ENCODE results near the gene TMBIM1.

TMBIM1 gene

GRCh38 chr2:218290316-218291261 is 1.7 kb downstream of the TMBIM1 start:
- H3K4me3 Mint-ChIP-seq = peak overlapping the region; percentile 82
- H3K4me1 Mint-ChIP-seq (ENCODE audit: low read depth) = peaks cover 64% of the 10 kb centered on the region
- H3K27ac Mint-ChIP-seq = peak overlapping the region; percentile 89
- no peaks in the 10 kb centered on the region for H3K27me3 Mint-ChIP-seq (ENCODE audit: low read depth)
- H3K36me3 Mint-ChIP-seq (ENCODE audit: low read depth) = peaks cover 6% of the 10 kb centered on the region
- H3K9me3 Mint-ChIP-seq = no peaks in the 10 kb centered on the region

GRCh38 chr2:218289639-218290315 is 2.5 kb downstream of the TMBIM1 start:
- Mint-ChIP-seq H3K36me3 (ENCODE audit: low read depth) (peaks cover 9% of the 10 kb centered on the region), H3K27ac (peak overlapping the region; percentile 89), H3K4me3 (peak overlapping the region; percentile 82), H3K4me1 (ENCODE audit: low read depth) (peaks cover 70% of the 10 kb centered on the region), H3K27me3 (ENCODE audit: low read depth) (no peaks in the 10 kb centered on the region), H3K9me3 (no peaks in the 10 kb centered on the region)

- H3K4me3 Mint-ChIP-seq = peak overlapping the region; percentile 93
- H3K9me3 Mint-ChIP-seq = no peaks in the 10 kb centered on the region
- peak overlapping the region; percentile 96 for H3K27ac Mint-ChIP-seq
- peaks cover 63% of the 10 kb centered on the region for H3K4me1 Mint-ChIP-seq (ENCODE audit: low read depth)
- peaks cover 9% of the 10 kb centered on the region for H3K36me3 Mint-ChIP-seq (ENCODE audit: low read depth)
- no peaks in the 10 kb centered on the region for H3K27me3 Mint-ChIP-seq (ENCODE audit: low read depth)
These were observed 5.5 kb downstream of the TMBIM1 start for GRCh38 chr2:218286570-218287459.

- no peaks in the 10 kb centered on the region for H3K27me3 Mint-ChIP-seq (ENCODE audit: low read depth)
- peak overlapping the region; percentile 93 for H3K4me3 Mint-ChIP-seq
- no peaks in the 10 kb centered on the region for H3K9me3 Mint-ChIP-seq
- H3K4me1 Mint-ChIP-seq (ENCODE audit: low read depth) = peaks cover 56% of the 10 kb centered on the region
- H3K27ac Mint-ChIP-seq = peak overlapping the region; percentile 96
- peaks cover 12% of the 10 kb centered on the region for H3K36me3 Mint-ChIP-seq (ENCODE audit: low read depth)
These were observed 6.7 kb downstream of the TMBIM1 start for GRCh38 chr2:218285604-218286003.

- Mint-ChIP-seq H3K27me3 (ENCODE audit: low read depth) (no peaks in the 10 kb centered on the region), H3K4me3 (peak overlapping the region; percentile 59), H3K36me3 (ENCODE audit: low read depth) (peaks cover 24% of the 10 kb centered on the region), H3K9me3 (no peaks in the 10 kb centered on the region), H3K27ac (peak overlapping the region; percentile 76), H3K4me1 (ENCODE audit: low read depth) (peaks cover 47% of the 10 kb centered on the region)
These were observed 8.0 kb downstream of the TMBIM1 start for GRCh38 chr2:218284106-218284811.

- Mint-ChIP-seq H3K36me3 (ENCODE audit: low read depth) (peaks cover 22% of the 10 kb centered on the region), H3K27ac (peak overlapping the region; percentile 70), H3K9me3 (no peaks in the 10 kb centered on the region), H3K4me3 (no peak overlapping the region), H3K4me1 (ENCODE audit: low read depth) (peaks cover 36% of the 10 kb centered on the region), H3K27me3 (ENCODE audit: low read depth) (no peaks in the 10 kb centered on the region)
These were observed 9.9 kb downstream of the TMBIM1 start for GRCh38 chr2:218282173-218282991.

- H3K27ac Mint-ChIP-seq = no peak overlapping the region
- no peaks in the 10 kb centered on the region for H3K9me3 Mint-ChIP-seq
- H3K4me3 Mint-ChIP-seq = no peak overlapping the region
These were observed 10.9 kb downstream of the TMBIM1 start for GRCh38 chr2:218281449-218281848.

GRCh38 chr2:218280260-218280870 is 11.9 kb downstream of the TMBIM1 start:
- peaks cover 21% of the 10 kb centered on the region for H3K4me1 Mint-ChIP-seq (ENCODE audit: low read depth)
- peaks cover 32% of the 10 kb centered on the region for H3K36me3 Mint-ChIP-seq (ENCODE audit: low read depth)
- H3K27me3 Mint-ChIP-seq (ENCODE audit: low read depth) = no peaks in the 10 kb centered on the region
- peak overlapping the region; percentile 11 for H3K27ac Mint-ChIP-seq
- no peaks in the 10 kb centered on the region for H3K9me3 Mint-ChIP-seq
- no peak overlapping the region for H3K4me3 Mint-ChIP-seq

More at GRCh38 chr2:218281449-218281848, 10.9 kb downstream of the TMBIM1 start:
- Mint-ChIP-seq H3K36me3 (ENCODE audit: low read depth) (peaks cover 29% of the 10 kb centered on the region), H3K27me3 (ENCODE audit: low read depth) (no peaks in the 10 kb centered on the region), H3K4me1 (ENCODE audit: low read depth) (peaks cover 29% of the 10 kb centered on the region)

- Mint-ChIP-seq H3K4me1 (ENCODE audit: low read depth) (peaks cover 8% of the 10 kb centered on the region), H3K9me3 (no peaks in the 10 kb centered on the region), H3K36me3 (ENCODE audit: low read depth) (peaks cover 43% of the 10 kb centered on the region), H3K27ac (no peak overlapping the region), H3K27me3 (ENCODE audit: low read depth) (no peaks in the 10 kb centered on the region), H3K4me3 (no peak overlapping the region)
These were observed 13.6 kb downstream of the TMBIM1 start for GRCh38 chr2:218278531-218279360.

GRCh38 chr2:218277921-218278320 is 14.4 kb downstream of the TMBIM1 start:
- H3K27me3 Mint-ChIP-seq (ENCODE audit: low read depth) = no peaks in the 10 kb centered on the region
- H3K36me3 Mint-ChIP-seq (ENCODE audit: low read depth) = peaks cover 45% of the 10 kb centered on the region
- peaks cover 8% of the 10 kb centered on the region for H3K4me1 Mint-ChIP-seq (ENCODE audit: low read depth)
- no peak overlapping the region for H3K4me3 Mint-ChIP-seq
- H3K27ac Mint-ChIP-seq = no peak overlapping the region
- no peaks in the 10 kb centered on the region for H3K9me3 Mint-ChIP-seq

GRCh38 chr2:218276986-218277755 is 15.1 kb downstream of the TMBIM1 start:
- Mint-ChIP-seq H3K27me3 (ENCODE audit: low read depth) (no peaks in the 10 kb centered on the region), H3K4me1 (ENCODE audit: low read depth) (peaks cover 14% of the 10 kb centered on the region), H3K36me3 (ENCODE audit: low read depth) (peaks cover 49% of the 10 kb centered on the region), H3K4me3 (no peak overlapping the region), H3K9me3 (no peaks in the 10 kb centered on the region), H3K27ac (peak overlapping the region; percentile 55)

Measured in T-helper 1 cell treated with Interleukin-12 subunit alpha and Interleukin-12 subunit beta and Interleukin-4 antibody, amounts not matched to agents 30 μg/mL and 1 μg/mL, for 36 hours (primary cell).